SIG-M5 (cell line): ENCODE data around the gene GIMAP2.
"Not testable (repeated sequence)": the region's sequence is repeated elsewhere in the genome, so short reads cannot be mapped to it uniquely, and the experiment has no call there.

Experiments used
- DNase-seq: peaks from one replicate; lab custom pipeline; 2025; lab: John Stamatoyannopoulos, UW

The GIMAP2 gene

GRCh38 chr7:150676854-150677253 is 8.7 kb upstream of the GIMAP2 start:
- DNase-seq: not testable (repeated sequence)

GRCh38 chr7:150678601-150679000 is 6.9 kb upstream of the GIMAP2 start:
- DNase-seq: not testable (repeated sequence)

- DNase-seq: not testable (repeated sequence)
Observed at GRCh38 chr7:150680364-150680763, 5.1 kb upstream of the GIMAP2 start.

- no peak for DNase-seq
Observed at GRCh38 chr7:150686030-150686631, 625 bp downstream of the GIMAP2 start.

- DNase-seq: no peak
Observed at GRCh38 chr7:150688630-150689029, 3.1 kb downstream of the GIMAP2 start.

- DNase-seq: no peak
Observed at GRCh38 chr7:150695654-150696053, 10.1 kb downstream of the GIMAP2 start.

GRCh38 chr7:150703209-150703608 is 17.7 kb downstream of the GIMAP2 start:
- DNase-seq: no peak

- no peak for DNase-seq
Observed at GRCh38 chr7:150715293-150715692, 29.8 kb downstream of the GIMAP2 start.

- DNase-seq: no peak
Observed at GRCh38 chr7:150715738-150716137, 30.2 kb downstream of the GIMAP2 start.

- DNase-seq: no peak
Observed at GRCh38 chr7:150716368-150716767, 30.9 kb downstream of the GIMAP2 start, which contains the start of gene GIMAP1. Gene GIMAP1, plus strand, starts transcription at chr7:150716613. Its CDS starts 2,435 bp downstream, at chr7:150719048.

- DNase-seq: no peak
Observed at GRCh38 chr7:150716939-150717338, 31.4 kb downstream of the GIMAP2 start.

- no peak for DNase-seq
Observed at GRCh38 chr7:150717814-150718420, 32.4 kb downstream of the GIMAP2 start.

- no peak for DNase-seq
Observed at GRCh38 chr7:150719436-150719835, 33.9 kb downstream of the GIMAP2 start.

- no peak for DNase-seq
Observed at GRCh38 chr7:150719960-150720891, 34.7 kb downstream of the GIMAP2 start.

GRCh38 chr7:150721970-150722373 is 36.5 kb downstream of the GIMAP2 start:
- no peak for DNase-seq

GRCh38 chr7:150722431-150722931 is 37.0 kb downstream of the GIMAP2 start:
- no peak for DNase-seq

- DNase-seq: no peak
Observed at GRCh38 chr7:150723467-150723866, 38.0 kb downstream of the GIMAP2 start.

GRCh38 chr7:150727381-150727780 is 41.9 kb downstream of the GIMAP2 start:
- DNase-seq: no peak

- no peak for DNase-seq
Observed at GRCh38 chr7:150728011-150728410, 42.5 kb downstream of the GIMAP2 start.

- DNase-seq: no peak
Observed at GRCh38 chr7:150728609-150729008, 43.1 kb downstream of the GIMAP2 start.

- DNase-seq: no peak
Observed at GRCh38 chr7:150731916-150732315, 46.4 kb downstream of the GIMAP2 start.

- no peak for DNase-seq
Observed at GRCh38 chr7:150732786-150733481, 47.4 kb downstream of the GIMAP2 start.
